ENCODE data around the gene OVCH2. TPM values are rescaled to one million over a fixed set of nuclear protein-coding genes. Genes with fewer than 3 reads are reported as not detected.

Gene OVCH2
- total RNA-seq, 2 donors from 2014 or later, result not detected

GRCh38 chr11:7651700-7652099 is 54.6 kb downstream of the OVCH2 start:
- Histone ChIP-seq H3K4me1 (peaks cover 0 to 9% of the 10 kb centered on the region in 2 donors), H3K4me3 (no peak overlapping the region), H3K9me3 (no peaks in the 10 kb centered on the region), H3K27me3 (no peaks in the 10 kb centered on the region), H3K27ac (no peak overlapping the region), H3K36me3 (peaks cover 57% of the 10 kb centered on the region)
- no peak for TF ChIP-seq CTCF (IDR thresholded peaks at IDR 0.05)
- no peak for DNase-seq (ENCODE audit: low spot score)

GRCh38 chr11:7651140-7651551 is 55.1 kb downstream of the OVCH2 start:
- Histone ChIP-seq H3K4me1 (peaks cover 0 to 3% of the 10 kb centered on the region in 2 donors), H3K4me3 (no peak overlapping the region), H3K9me3 (no peaks in the 10 kb centered on the region), H3K36me3 (peaks cover 57% of the 10 kb centered on the region), H3K27ac (no peak overlapping the region), H3K27me3 (no peaks in the 10 kb centered on the region)
- no peak for TF ChIP-seq CTCF (IDR thresholded peaks at IDR 0.05)
- no peak for DNase-seq (ENCODE audit: low spot score)

GRCh38 chr11:7648264-7648663 is 58.0 kb downstream of the OVCH2 start:
- no peak for DNase-seq (ENCODE audit: low spot score)
- Histone ChIP-seq H3K36me3 (peaks cover 49% of the 10 kb centered on the region), H3K27ac (no peak overlapping the region), H3K9me3 (no peaks in the 10 kb centered on the region), H3K4me1 (no peaks in the 10 kb centered on the region), H3K4me3 (no peak overlapping the region), H3K27me3 (no peaks in the 10 kb centered on the region)
- no peak for TF ChIP-seq CTCF (IDR thresholded peaks at IDR 0.05)

- no peak for TF ChIP-seq CTCF (IDR thresholded peaks at IDR 0.05)
- H3K4me1 ChIP-seq, result no peaks in the 10 kb centered on the region
- no peak overlapping the region for H3K27ac ChIP-seq
- H3K4me3 ChIP-seq, result no peak overlapping the region
- no peaks in the 10 kb centered on the region for H3K9me3 ChIP-seq
- no peaks in the 10 kb centered on the region for H3K27me3 ChIP-seq
- H3K36me3 ChIP-seq, result peaks cover 47% of the 10 kb centered on the region
- DNase-seq (ENCODE audit: low spot score), result no peak
Measured at GRCh38 chr11:7646866-7647265, 59.4 kb downstream of the OVCH2 start.

- DNase-seq (ENCODE audit: low spot score), result no peak
- H3K27ac ChIP-seq, result no peak overlapping the region
- no peak overlapping the region for H3K4me3 ChIP-seq
- H3K27me3 ChIP-seq, result no peaks in the 10 kb centered on the region
- peaks cover 48% of the 10 kb centered on the region for H3K36me3 ChIP-seq
- no peak for TF ChIP-seq CTCF (IDR thresholded peaks at IDR 0.05)
- H3K9me3 ChIP-seq, result no peaks in the 10 kb centered on the region
- H3K4me1 ChIP-seq, result no peaks in the 10 kb centered on the region
Measured at GRCh38 chr11:7645206-7645605, 61.1 kb downstream of the OVCH2 start.

GRCh38 chr11:7643314-7643713 is 63.0 kb downstream of the OVCH2 start:
- Histone ChIP-seq H3K4me1 (peaks cover 0 to 9% of the 10 kb centered on the region in 2 donors), H3K9me3 (no peaks in the 10 kb centered on the region), H3K4me3 (no peak overlapping the region), H3K27me3 (no peaks in the 10 kb centered on the region), H3K27ac (no peak overlapping the region), H3K36me3 (peaks cover 32% of the 10 kb centered on the region)
- DNase-seq (ENCODE audit: low spot score), result no peak
- no peak for TF ChIP-seq CTCF (IDR thresholded peaks at IDR 0.05)
